ENCODE data around the gene ENHO.

GRCh38 chr9:34549407-34549732 lies 26.6 kb upstream of the ENHO start:
- TF ChIP-seq, protein P1, sequence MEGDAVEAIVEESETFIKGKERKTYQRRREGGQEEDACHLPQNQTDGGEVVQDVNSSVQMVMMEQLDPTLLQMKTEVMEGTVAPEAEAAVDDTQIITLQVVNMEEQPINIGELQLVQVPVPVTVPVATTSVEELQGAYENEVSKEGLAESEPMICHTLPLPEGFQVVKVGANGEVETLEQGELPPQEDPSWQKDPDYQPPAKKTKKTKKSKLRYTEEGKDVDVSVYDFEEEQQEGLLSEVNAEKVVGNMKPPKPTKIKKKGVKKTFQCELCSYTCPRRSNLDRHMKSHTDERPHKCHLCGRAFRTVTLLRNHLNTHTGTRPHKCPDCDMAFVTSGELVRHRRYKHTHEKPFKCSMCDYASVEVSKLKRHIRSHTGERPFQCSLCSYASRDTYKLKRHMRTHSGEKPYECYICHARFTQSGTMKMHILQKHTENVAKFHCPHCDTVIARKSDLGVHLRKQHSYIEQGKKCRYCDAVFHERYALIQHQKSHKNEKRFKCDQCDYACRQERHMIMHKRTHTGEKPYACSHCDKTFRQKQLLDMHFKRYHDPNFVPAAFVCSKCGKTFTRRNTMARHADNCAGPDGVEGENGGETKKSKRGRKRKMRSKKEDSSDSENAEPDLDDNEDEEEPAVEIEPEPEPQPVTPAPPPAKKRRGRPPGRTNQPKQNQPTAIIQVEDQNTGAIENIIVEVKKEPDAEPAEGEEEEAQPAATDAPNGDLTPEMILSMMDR (IDR thresholded peaks at IDR 0.05) = no peak
- TF ChIP-seq POLR2A (IDR thresholded peaks at IDR 0.05; ENCODE audit: low read depth) (no peak), EP300 (IDR thresholded peaks at IDR 0.05) (no peak)

Measured in esophagus muscularis mucosa (tissue), 4 donors.